ENCODE data around the gene ACLY. TPM values are rescaled to one million over a fixed set of nuclear protein-coding genes. Genes with fewer than 3 reads are reported as not detected.

The ACLY gene
- total RNA-seq (2016; rRNA removed; fragmentation: Illumina TruSeq; extraction: Trizol) (218 and 277 TPM in 2 replicates), polyA plus RNA-seq (2011; rRNA removed) (111 and 143 TPM in 2 replicates), polyA minus RNA-seq (2011; rRNA and poly(A)+ RNA removed; ENCODE audit: low replicate concordance) (364 TPM in 2 replicates), Bru-seq, nascent RNA (percentile 74 among the genes with signal in this experiment), BruChase-seq, experiment 1, labeled RNA remaining after a 6-hour chase (percentile 88 among the genes with signal in this experiment), BruChase-seq, experiment 2, labeled RNA remaining after a 2-hour chase (percentile 86 among the genes with signal in this experiment)
- total RNA-seq (2016; cell fraction: cytosol; rRNA removed; fragmentation: Illumina TruSeq; extraction: Trizol; ENCODE audit: low read depth), result 24.5 and 29.0 TPM in 2 replicates
- total RNA-seq (2016; cell fraction: insoluble cytoplasmic fraction; rRNA removed; fragmentation: Illumina TruSeq; extraction: Trizol), result 218 and 232 TPM in 2 replicates
- total RNA-seq (2016; cell fraction: membrane; rRNA removed; fragmentation: Illumina TruSeq; extraction: Trizol), result 75.9 and 85.9 TPM in 2 replicates
- 147 and 157 TPM in 2 replicates for total RNA-seq (2016; cell fraction: nucleus; rRNA removed; fragmentation: Illumina TruSeq; extraction: Trizol)
- 98.4 and 118 TPM in 2 replicates for polyA plus RNA-seq (2011; cell fraction: cytosol; rRNA removed)
- 94.3 and 115 TPM in 2 replicates for polyA plus RNA-seq (2011; cell fraction: nucleus; rRNA removed)
- polyA plus RNA-seq (2012), result 93.3 and 115 TPM in 2 replicates
- 12.6 and 14.2 TPM in 2 replicates for polyA plus RNA-seq (2016; cell fraction: cytosol; fragmentation: Illumina TruSeq; extraction: Trizol; ENCODE audit: low read depth)
- 183 and 215 TPM in 2 replicates for polyA plus RNA-seq (2016; cell fraction: insoluble cytoplasmic fraction; fragmentation: Illumina TruSeq; extraction: Trizol; ENCODE audit: low read depth)
- polyA plus RNA-seq (2016; cell fraction: membrane; fragmentation: Illumina TruSeq; extraction: Trizol; ENCODE audit: low read depth), result 30.1 and 37.0 TPM in 2 replicates
- polyA plus RNA-seq (2016; cell fraction: nucleus; fragmentation: Illumina TruSeq; extraction: Trizol; ENCODE audit: insufficient read depth, low read depth), result 178 and 193 TPM in 2 replicates
- polyA minus RNA-seq (2011; cell fraction: cytosol; rRNA and poly(A)+ RNA removed), result 190 and 249 TPM in 2 replicates
- 60.3 and 96.6 TPM in 2 replicates for polyA minus RNA-seq (2011; cell fraction: nucleus; rRNA and poly(A)+ RNA removed)
- long read RNA-seq, experiment 1, full-length matches to known transcripts, result 54 of 117 reads
- long read RNA-seq, experiment 1, partial matches to known transcripts, result 54 of 117 reads
- long read RNA-seq, experiment 1, other reads (novel, unspliced or antisense), result 9 of 117 reads
- long read RNA-seq, experiment 2, full-length matches to known transcripts, result 50 of 274 reads
- long read RNA-seq, experiment 2, partial matches to known transcripts, result 67 of 274 reads
- long read RNA-seq, experiment 2, other reads (novel, unspliced or antisense), result 157 of 274 reads

DNA sequence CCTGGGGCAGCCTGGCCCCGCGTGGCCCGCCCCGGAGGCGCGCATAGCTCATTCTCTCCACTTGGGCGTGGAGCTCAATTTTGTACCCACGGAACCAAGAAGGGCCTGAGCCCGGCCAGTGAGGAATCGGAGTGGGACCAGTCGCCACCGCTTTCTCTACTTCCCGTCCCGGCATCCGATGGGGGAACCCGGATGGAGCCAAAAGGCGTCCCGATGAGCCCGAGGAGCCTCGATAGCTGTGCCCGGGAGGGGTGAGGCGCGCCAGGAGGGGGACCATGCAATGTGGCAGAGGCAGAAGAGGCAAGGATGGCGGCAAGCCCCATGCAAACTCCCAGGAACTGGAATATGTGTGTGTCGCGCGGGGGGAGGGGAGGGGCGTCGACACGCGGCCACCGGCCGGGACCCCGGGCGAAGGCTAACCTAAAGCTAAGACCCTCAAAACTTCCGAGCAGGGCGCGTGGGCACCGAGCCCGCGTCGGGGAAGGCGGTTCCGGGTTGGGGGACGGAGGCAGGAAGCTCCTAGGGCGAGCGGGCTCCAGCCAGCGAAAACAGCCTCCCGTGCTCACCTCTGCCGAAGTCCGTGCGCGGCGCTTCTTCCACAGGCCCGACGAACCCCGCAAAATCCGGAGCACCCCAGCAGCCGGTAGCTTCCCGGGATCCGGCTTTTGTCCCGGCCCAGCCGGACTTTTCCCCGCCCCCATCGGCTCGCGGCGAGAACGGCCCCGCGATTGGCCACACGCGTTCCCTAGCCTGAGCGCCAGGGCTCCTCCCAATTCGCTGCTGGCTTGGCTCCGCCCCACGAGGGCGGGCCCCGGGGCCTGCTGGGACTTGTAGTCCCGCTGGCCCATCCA lies at the start of gene ACLY:
Gene ACLY (minus strand): TSS at position 638 of the 851 bp plus-strand sequence. CDS start 5,078 bp downstream, outside the sequence.
- peak; percentile 97 for DNase-seq (ENCODE audit: low spot score)
- peak within 1 kb of the TSS; percentile 96 to 98 (median 97) for H3K4me3 ChIP-seq (replicated peaks in 1 of 3; ENCODE audit: insufficient read depth in 1 of 3, low read depth in 2 of 3, low read length in 3 of 3)
- POLR2A ChIA-PET, result interaction anchor here (0.7 to 4.3 kb wide), 18 partner anchors 10 to 229 kb away, joined by 3 to 72 read pairs (median 8); partner anchors contain the start of genes CNP, DNAJC7, EIF1 and FKBP10
- intact Hi-C loops (cut with micrococcal nuclease; ENCODE audit: unreplicated experiment) (loop anchor here (5.0 kb wide), 1 partner anchor 39 kb away; no protein-coding TSS in a partner anchor), in situ Hi-C loops (cut with HindIII; ENCODE audit: extremely low pct_ligation_motif_present, low pct_unique_long_range_greater_than_20kb) (no loop called here)
- H3K4me2 ChIP-seq (ENCODE audit: low read depth, low read length), result peak within 1 kb of the TSS; percentile 98
- peak; percentile 93 for ATAC-seq
- BruUV-seq (replicated peaks), result TSS peak; percentile 70
- no peaks in the 10 kb centered on the region for H3K9me3 ChIP-seq (ENCODE audit: low read length)
- H3K27me3 ChIP-seq (ENCODE audit: control insufficient read depth in 1 of 2, insufficient read depth in 2 of 2, low read length in 2 of 2), result no peaks in the 10 kb centered on the region; a peak in 1 of 5 replicates
- peaks cover 71% of the 10 kb centered on the region for H3K4me1 ChIP-seq (ENCODE audit: insufficient read depth, low read length)
- WGBS (ENCODE audit: low lambda C conversion rate), result 3% methylated on average over 26 of the region's 80 CpGs
- H3K9ac ChIP-seq (ENCODE audit: insufficient read depth, low read depth, low read length), result peak within 1 kb of the TSS; percentile 91
- H3K27ac ChIP-seq (ENCODE audit: extremely low read length, insufficient read depth, low read length), result peak within 1 kb of the TSS; percentile 81
- peaks cover 35% of the 10 kb centered on the region for H4K20me1 ChIP-seq (ENCODE audit: insufficient read depth, low read length)
- peaks cover 49% of the 10 kb centered on the region for H3K79me2 ChIP-seq (ENCODE audit: insufficient read depth, low read length)
- CTCF ChIA-PET (ENCODE audit: low intra/inter-chr PET ratio, low total read pairs), result interaction anchor here (0.8 kb wide), 1 partner anchor 41 kb away, joined by 3 read pairs; no protein-coding TSS in a partner anchor
- FAIRE-seq, result peak; percentile 79
- H2AFZ ChIP-seq (ENCODE audit: low read length), result peak within 1 kb of the TSS; percentile 45
- peaks cover 1 to 8% of the 10 kb centered on the region in 2 experiments; a peak in 3 of 5 replicates for H3K36me3 ChIP-seq (replicated peaks in 1 of 2; ENCODE audit: control insufficient read depth in 1 of 2, insufficient read depth in 2 of 2, low read length in 2 of 2)
- TF ChIP-seq, protein P1, sequence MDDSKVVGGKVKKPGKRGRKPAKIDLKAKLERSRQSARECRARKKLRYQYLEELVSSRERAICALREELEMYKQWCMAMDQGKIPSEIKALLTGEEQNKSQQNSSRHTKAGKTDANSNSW (CRISPR knock-in tag; IDR thresholded peaks at IDR 0.05; ENCODE audit: borderline replicate concordance), result no peak
- TF ChIP-seq IRF2 (CRISPR knock-in tag; IDR thresholded peaks at IDR 0.05) (peak; percentile 32; the same call in 1 of the 2 replicates), SAP130 (CRISPR knock-in tag; IDR thresholded peaks at IDR 0.05; ENCODE audit: low read depth) (peak; percentile 82; the same call in 1 of the 2 replicates), SP4 (CRISPR knock-in tag; IDR thresholded peaks at IDR 0.05) (peak; percentile 99), NFYC (CRISPR knock-in tag; IDR thresholded peaks at IDR 0.05) (peak; percentile 90), EP300 (IDR thresholded peaks at IDR 0.05; ENCODE audit: low read depth in 2 of 2, low read length in 2 of 2) (0 out of 4 replicates have a peak, but pooled peaks of 1 of the 2 experiments have one; percentile 45), EP300 (CRISPR knock-in tag; IDR thresholded peaks at IDR 0.05; ENCODE audit: borderline replicate concordance) (no peak), REPIN1 (CRISPR knock-in tag; IDR thresholded peaks at IDR 0.05; ENCODE audit: borderline replicate concordance, low read depth) (no peak), ZNF263 (CRISPR knock-in tag; IDR thresholded peaks at IDR 0.05) (0 out of 2 replicates have a peak, but pooled peaks have one; percentile 5), ZNF546 (CRISPR knock-in tag; conservative IDR thresholded peaks at IDR 0.05) (0 out of 2 replicates have a peak, but pooled peaks have one; percentile 11), HNF4A (CRISPR knock-in tag; IDR thresholded peaks at IDR 0.05) (0 out of 2 replicates have a peak, but pooled peaks have one; percentile 3)
- TF ChIP-seq, protein P2, sequence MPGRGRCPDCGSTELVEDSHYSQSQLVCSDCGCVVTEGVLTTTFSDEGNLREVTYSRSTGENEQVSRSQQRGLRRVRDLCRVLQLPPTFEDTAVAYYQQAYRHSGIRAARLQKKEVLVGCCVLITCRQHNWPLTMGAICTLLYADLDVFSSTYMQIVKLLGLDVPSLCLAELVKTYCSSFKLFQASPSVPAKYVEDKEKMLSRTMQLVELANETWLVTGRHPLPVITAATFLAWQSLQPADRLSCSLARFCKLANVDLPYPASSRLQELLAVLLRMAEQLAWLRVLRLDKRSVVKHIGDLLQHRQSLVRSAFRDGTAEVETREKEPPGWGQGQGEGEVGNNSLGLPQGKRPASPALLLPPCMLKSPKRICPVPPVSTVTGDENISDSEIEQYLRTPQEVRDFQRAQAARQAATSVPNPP (CRISPR knock-in tag; IDR thresholded peaks at IDR 0.05), result 0 out of 2 replicates have a peak, but pooled peaks have one; percentile 46

Data from HepG2 (cell line).